Dedifferentiated amniotic fluid mesenchymal stem cell (primary cell): ENCODE measurements around the gene DZANK1.
"Not testable (repeated sequence)": the region's sequence is repeated elsewhere in the genome, so short reads cannot be mapped to it uniquely, and the experiment has no call there.

Source experiments
- DNase-seq: peaks from one replicate; pipeline ENCODE4 v3.0.0-alpha.2; 2016; ENCODE audit errors: extremely low spot score

Gene DZANK1

DNA sequence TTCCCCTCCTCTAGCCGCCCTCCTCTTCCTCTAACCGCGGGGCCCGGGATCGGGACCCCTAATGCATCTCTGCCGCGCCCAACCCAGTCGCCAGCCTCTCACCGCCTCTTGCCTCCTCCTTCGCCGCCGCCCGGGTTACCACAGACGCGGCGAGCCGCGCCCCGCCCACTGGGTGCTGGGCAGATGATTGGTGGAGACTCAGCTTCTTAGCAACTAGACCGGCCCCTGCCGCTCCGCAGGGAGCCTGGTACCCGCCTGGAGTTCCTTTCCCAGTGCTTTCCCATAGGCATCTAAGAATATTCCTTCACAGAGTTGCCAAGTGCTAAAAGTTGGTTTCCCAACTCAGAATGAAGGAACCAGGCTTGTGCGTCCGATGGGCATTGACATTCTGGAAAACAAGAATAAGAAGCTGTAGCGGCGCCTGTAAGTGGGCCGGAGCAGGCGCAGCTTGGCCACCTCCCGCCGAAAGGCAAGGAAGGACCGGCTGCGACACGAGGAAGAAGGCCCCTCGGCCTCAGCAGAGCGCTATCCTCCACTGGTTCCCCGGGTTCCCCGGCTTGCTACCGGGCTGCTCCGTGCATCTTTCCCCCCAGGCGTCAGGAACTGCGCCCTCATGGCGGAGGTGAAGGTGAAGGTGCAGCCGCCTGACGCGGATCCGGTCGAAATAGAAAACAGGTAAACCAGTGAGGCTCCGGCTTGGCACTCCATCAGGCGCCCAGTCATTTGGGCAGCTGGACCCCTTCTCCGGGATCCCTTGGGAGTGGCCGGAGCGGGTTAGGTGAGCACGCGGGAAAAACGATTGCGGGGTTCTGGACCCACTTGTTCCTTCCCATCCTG is at the start of gene DZANK1, which contains the start of gene POLR3F:
Gene DZANK1 (minus strand): TSS at position 137 of the 837 bp plus-strand sequence. CDS start 1,672 bp downstream, outside the sequence.
Gene POLR3F (plus strand): TSS at position 497 of the 837 bp plus-strand sequence. CDS start 117 bp downstream, at position 614.
- peak; percentile 95 for DNase-seq

DNA sequence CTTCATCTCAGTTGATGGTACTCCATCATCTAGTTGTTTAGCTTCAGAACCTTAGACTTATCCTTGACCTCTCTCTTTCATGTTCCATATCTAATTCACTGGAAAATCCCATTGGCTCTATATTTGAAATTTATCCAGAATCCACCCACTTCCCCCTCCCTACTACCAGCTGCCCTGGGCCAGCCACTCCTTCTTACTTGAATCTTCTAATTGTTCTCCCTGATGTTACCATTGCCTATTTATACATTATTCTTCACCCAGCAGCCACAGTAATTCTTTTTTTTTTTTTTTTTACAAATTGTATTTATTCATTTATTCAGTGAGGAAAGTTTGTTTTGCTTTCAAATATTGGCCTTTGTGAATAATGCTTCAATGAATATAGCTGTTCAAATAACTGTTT is 49.1 kb upstream of the DZANK1 start:
- DNase-seq = no peak

DNA sequence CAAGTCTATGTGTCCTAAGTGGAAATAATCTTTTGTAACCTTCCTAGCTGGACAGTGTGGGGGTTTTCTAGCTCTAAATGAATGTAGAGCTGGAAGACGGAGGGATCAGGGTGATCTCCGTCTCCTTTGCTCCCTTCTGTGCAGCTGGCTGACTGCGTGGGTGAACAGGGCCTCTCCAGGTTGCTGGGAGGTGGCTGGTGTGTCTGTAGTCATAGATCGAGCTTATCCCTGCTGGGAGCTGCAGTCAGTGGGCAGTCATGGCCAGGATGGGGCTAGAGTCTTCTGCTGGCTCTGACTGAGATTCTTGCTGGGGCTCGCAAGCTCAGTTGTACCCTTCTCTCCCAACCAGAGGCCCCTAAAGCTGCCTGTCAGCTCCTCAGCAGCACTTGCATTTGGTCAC is 47.3 kb upstream of the DZANK1 start:
- DNase-seq = no peak

DNA sequence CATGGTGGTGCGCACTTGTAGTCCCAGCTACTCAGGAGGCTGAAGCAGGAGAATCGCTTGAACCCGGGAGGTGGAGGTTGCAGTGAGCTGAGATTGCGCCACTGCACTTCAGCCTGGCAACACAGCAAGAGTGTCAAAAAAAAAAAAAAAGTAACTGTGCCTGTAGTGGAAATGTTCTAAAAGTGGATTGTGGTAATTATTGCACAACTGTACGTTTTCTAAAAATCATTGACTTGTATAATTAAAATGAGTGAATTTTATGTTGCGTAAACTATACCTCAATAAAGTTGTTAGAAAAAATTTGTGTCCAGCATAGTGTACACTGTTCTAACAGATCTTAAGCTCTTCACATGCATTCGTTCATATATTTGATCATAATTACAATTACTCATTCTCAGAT is 46.4 kb upstream of the DZANK1 start:
- DNase-seq = no peak

DNA sequence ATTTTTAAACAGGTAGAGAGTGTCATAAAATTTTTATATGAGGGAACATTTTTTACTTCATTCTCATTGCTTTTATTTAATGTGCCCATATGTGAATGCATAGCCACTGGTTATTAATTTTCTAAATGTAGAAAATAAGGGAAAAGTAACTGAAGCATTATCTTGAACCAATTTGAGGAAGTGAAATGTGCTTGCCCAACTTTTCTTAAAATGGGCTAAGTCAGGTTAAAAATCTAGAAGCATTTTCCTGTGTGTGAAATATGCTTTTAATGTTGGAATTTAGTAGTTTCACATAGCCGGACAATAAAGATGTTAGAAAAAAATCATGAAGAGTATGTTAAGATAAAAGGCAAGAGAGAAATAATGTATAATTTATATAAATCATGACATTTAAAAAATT is 44.7 kb upstream of the DZANK1 start:
- no peak for DNase-seq

DNA sequence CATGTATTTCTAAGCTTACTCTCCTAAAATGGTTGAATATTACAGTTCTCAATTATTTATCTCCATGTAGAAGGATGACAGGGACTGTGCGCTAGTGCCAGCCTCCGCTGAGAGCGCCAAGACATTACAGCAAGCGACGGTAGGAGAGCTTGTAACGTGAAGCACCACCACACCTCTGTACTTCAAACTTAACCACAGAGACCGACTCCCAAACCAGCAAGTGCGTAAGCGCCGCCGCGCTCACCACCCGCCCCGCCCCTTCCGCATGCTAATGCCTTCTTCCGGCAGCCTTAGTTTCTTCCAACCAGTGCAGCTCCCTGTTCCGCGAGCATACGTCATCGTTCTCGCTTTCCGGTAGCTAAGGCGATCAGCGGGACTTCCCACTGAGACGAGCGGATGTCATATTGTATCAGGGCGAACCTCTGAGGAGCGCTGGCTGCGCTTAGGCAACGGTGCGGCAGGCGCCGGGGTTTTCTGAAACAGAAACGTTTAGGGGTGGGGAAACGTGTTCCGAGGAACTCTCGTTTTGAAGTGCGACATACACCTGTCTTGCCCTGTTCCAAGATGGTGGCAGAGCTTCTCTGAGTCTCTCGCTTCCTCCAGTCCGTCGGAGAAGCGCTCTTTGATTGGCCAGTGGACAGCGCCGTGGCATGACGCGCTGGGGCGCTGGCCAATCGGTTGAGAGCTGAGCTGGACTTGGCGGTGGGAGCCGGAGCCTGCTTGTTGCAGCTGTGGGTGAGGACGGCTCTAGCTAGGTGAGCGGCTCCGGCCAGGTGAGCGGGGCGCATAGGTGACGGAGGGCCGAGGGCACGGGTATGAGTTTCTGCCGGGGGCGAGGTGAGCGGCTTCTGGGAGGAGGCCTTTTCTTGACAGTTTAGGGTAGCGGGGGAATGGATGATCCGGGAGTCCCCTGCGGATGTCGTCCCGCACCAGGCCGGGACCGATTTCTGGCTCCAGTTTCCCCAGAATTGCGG is 40.7 kb upstream of the DZANK1 start, which contains the start of gene SEC23B:
Gene SEC23B (plus strand): TSS at position 723 of the 974 bp plus-strand sequence. CDS start 2,896 bp downstream, outside the sequence.
- peak; percentile 97 for DNase-seq

DNA sequence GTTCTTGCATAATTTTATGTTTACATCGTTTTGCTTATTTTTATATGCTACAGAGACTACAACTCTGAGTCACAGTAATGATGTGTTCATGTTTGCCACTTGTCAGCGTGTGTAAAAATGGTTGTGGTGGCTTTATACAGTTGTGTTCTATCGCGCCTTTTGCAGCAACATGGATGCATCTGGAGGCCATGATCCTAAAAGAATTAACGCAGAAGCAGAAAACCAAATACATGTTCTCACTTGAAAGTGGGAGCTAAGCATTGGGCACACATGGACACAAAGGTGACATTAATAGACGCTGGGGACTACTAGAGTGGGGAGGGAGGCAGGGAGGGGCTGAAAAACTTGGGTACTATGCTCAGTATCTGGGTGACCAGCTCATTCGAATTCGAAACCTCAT is 39.9 kb upstream of the DZANK1 start:
- DNase-seq = no peak

DNA sequence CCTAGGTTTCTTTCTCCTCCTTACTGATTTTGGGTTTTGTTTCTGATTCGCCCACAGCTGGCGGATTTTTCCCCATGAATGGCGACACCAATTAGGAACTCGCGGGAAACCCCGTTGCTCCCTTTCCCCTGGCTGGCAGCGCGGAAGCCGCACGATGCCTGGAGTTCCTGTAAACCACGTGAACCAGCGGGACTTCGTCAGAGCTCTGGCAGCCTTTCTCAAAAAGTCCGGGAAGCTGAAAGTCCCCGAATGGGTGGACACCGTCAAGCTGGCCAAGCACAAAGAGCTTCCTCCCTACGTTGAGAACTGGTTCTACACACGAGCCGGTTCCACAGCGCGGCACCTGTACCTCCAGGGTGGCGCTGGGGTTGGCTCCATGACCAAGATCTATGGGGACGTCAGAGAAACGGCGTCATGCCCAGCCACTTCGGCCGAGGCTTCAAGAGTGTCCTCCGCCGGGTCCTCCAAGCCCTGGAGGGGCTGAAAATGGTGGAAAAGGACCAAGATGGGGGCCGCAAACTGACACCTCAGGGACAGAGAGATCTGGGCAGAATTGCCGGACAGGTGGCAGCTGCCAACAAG is 37.7 kb upstream of the DZANK1 start:
- DNase-seq = no peak

DNA sequence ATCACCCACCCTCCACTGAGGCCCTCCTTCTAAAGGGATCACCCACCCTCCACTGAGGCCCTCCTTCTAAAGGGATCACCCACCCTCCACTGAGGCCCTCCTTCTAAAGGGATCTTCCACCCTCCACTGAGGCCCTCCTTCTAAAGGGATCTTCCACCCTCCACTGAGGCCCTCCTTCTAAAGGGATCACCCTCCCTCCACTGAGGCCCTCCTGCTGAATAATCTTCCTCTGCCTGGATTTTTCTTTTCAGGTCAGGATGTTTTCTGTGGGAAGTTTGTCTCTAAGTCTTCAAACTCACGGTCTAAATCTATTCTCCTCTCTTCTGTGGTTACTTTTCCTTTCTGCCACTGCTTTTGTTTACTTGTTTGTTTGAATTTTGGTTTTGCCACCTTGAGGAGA is 34.8 kb upstream of the DZANK1 start:
- not testable (repeated sequence) for DNase-seq

DNA sequence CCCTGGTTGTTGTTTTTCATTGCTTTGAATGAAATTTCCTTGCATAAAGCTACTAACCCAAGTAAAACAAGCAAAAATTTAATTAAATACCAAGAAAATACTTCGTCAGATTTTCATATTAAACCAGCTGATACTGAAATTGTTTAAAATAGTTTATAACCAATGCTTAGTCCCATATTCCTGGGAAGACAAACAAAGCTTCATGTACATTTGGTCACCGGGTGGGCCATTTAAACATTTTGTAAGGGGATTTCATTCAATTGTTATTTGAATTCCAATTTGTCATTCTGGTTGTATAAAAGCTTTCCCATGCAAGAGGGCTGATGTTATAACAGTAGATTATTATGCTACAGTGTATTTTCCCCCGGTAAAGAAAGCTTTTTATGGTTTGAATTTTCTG is 30.8 kb upstream of the DZANK1 start:
- DNase-seq = no peak

DNA sequence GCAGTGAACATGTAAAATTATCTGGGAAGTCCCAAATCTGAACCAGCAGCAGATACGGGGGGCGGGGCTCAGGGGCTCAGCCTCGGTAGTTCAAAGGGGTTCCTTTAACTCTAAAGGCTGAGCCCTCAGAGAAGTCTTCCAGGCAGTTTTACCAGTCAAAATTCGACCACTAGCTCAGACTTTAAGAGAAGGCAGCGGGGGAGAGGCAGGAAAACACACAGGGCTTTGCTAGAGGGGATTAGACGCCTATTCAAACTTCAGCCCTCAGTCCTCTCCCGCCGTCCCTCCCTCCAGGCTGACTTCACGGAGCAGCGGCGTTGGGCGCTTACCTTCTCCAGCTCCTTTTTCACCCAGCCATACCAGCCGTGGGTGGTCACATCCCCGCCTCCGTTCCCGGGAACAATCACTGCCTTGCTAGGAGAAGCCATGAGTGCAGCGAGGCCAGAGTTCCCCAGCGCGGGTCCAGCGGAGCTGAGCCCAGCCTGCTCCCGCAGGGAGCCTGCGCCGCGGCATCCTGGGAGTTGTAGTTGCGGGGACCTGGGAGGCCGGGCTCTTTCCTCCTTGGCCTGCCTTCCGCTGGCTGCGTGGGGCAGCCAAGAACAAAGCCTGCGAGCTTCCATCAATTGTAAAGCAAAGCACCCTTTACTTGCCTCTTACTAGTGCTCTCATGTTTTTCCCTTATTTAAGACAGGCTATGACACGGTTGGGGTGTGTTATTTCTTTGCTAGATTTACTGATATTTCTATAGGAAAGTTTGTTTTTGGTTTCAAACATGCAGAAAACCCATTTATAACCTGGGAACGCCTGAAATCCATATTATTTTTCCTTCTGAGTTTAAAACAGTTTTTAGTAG is 30.1 kb upstream of the DZANK1 start, which contains the start of gene RBBP9:
Gene RBBP9 (minus strand): TSS at position 486 of the 853 bp plus-strand sequence. CDS start 58 bp downstream, at position 428.
- peak; percentile 70 for DNase-seq

DNA sequence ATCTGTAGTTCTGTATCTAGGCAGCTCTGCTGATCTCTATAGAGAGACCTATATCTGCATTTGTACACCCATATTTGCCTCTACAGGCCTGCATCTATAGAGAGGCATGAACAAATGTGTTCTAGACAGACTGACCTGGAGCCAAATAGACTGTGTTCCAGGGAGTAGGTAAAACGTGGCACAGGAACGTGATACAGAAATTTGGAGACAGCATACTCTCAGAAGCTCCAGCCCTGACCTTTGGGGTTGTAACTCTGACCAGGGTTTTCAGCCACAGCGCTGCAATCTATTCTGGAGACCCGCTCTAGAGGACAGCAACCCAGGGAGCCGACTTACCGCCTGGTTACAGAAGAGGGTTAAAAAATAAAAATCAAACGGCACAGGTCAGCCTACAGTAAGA is 29.2 kb upstream of the DZANK1 start:
- DNase-seq = no peak

DNA sequence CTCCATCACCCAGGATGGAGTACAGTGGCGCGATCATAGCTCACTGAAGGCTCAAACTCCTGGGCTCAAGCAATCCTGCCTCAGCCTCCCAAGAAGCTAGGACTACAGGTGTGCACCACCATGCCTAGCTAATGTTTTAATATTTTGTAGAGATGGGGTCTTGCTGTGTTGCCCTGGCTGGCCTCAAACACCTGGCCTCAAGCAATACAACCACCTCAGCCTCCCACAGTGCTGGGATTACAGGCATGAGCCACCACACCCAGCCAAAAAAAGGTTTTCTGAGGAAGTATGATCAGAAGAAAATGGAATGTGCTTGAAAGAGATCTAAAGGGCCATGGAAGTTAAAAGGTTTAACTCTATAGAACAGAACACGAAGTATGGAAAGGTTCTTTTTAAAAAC is 21.5 kb upstream of the DZANK1 start:
- no peak for DNase-seq

DNA sequence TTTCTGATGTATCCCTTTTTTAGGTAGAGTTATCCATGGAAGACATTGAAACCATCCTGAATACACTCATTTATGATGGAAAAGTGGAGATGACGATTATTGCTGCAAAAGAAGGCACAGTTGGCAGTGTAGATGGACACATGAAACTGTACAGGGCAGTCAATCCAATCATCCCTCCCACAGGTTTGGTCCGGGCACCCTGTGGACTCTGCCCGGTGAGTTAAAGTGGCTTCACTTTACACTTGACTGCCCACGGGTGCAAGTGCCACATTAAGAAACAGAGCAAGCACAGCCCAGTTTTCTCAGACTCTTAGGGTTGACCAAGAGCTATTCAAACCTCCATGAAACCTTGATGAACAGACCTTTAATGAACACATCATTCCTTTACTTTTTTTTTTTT is 14.8 kb upstream of the DZANK1 start:
- DNase-seq = no peak

DNA sequence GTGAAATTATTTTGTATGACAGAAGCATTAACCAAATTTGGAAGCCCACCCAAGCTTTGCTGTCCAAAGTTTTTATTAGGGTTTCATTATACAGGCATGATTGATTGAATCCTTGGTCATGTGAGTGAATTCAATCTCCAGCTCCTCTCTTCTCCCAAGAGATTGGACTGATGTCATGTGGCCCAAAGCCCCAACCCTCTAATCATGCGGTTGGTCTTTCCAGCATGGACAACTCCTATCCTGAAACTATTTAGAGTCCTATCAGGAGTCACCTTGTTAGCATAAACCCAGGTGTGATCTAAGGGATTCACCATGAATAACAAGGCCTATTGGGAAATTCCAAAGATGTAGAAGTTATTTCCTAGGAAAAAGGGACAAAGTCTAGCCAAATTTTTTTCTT is 11.0 kb upstream of the DZANK1 start:
- DNase-seq = no peak

DNA sequence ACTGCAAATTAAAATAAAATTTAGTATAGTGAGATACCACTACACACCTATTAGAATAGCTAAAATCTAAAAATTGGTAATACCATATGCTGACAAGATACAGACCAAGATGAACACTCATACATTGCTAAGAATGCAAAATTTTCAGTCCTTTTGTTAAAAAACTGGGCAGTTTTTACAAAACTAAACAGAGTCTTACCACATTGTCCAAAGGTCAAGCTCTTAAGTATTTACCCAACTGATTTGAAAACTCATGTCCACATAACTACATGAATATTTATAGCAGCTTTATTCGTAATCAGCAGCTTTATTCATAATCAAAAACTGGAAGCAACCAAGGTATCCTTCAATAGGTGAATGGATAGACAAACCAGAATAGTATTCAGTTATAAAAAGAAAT is 10.4 kb upstream of the DZANK1 start:
- no peak for DNase-seq

DNA sequence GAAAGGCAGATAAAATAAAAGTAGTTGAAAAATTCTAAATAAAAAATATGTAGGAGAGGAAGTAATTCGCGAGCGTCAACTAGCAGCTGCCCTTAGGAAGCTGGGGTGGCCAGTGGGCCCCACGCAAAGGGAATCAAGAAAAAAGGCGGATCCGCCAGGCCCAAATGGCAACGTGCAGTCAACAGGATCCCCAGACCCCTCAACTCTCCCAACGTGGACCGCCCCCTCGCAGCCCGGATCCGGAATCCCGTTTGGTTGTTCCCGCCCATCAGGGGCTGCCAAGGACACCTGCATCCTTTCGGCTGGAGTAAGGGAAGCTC is 296 bp downstream of the DZANK1 start:
- DNase-seq = no peak

DNA sequence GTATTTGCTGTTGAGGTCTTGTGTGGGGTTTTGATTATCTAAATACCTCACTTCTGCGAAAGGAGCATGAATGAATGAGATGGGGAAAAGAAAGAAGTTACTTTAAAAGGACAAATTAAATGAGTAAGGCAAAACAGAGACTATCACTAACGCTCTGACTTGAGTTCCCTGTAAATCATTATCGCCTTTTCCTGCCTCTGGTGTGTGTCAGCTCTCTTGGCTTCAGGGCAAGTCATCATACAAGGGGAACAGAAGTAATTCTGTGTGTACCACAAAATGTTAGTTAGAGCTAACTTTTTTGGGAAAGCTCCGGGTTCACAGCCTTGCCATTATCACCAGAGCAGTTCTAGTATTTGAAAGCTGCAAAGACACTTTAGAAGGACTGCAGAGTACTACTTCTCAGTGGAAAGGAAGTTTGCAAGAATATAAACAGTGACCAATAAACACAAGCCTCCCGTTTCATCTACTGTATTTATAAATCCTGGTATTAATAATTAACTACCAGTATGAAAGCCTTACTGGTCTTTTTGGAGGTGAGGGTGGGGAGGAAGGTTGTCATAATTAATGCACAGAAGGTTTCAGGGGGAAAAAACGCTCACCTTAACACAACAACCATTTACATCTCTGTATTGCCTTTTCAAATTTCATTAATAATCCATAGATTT is 1.2 kb downstream of the DZANK1 start:
- DNase-seq = no peak

DNA sequence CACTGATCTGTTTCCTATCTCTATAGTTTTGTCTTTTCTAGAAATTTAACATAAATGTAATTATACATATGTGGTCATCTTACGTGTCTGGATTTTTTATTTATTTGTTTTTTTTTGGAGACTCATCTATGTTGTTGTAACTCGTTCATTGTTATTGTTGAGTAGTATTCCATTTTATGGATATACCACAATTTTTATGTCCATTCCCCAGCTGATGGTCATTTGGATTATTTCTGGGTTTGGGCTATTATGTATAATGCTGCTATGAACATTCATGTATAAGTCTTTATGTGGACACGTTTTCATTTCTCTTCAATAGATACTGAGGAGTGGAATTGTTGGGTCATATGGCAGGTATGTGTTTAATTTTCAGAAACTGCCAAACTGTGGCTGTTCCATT is 10.2 kb downstream of the DZANK1 start:
- no peak for DNase-seq

DNA sequence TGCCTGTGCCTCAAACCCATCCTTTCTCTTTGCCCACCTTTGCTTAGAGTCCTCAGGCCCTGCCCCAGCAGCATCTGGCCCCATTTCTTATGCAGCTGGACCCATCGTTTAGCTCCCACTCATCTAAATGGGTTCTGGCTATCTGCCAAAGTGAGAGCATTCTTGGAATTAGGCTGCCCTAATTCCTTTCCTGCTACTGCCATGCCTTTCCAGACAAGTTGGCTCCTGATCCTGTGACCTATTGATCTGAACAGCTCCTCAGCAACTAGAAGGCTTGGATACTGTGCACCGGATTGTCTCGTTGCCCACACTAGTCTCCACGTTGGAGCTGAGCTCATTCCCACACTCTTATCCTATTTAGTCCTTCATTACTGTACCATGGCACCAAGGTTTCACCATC is 22.9 kb downstream of the DZANK1 start:
- no peak for DNase-seq

DNA sequence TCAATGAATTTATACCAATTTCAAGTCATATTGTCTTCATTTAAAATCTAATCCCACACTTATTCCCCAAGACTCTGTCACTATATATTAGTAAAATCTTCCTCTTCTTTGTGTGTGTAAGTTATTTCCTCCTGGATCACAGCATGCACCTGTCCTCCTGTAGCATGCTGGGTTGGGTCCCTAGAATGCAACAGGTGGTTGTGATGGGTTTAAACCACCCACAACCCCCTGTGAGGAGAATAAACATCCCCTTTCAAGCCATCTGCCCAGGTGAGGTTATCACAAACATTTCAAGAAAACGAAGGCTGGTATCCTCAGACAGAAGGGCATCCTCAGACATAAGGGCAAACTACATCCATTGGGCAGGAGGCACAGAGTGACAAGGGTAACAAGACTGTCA is 26.4 kb downstream of the DZANK1 start:
- DNase-seq = no peak
